Body of pancreas (tissue), 4 donors: Measurements from ENCODE around the gene ARHGAP33. TPM values are rescaled to one million over a fixed set of nuclear protein-coding genes. Genes with fewer than 3 reads are reported as not detected.

Experiments used
- ATAC-seq: fragments of 150-250 bp; one replicate; pipeline ENCODE4 v1.9.1; 2016
- DNase-seq, 4 donors: peaks; one replicate each; pipeline ENCODE4 v3.0.0-alpha.2; 2019
- H3K27ac ChIP-seq, 4 donors: fragments of 200-600 bp; sonication (generic); 1 replicate in 3 of 4; 2 replicates in 1 of 4; pipeline versions ENCODE4 v1.5.1 to v1.6.1; 2016 to 2019; ENCODE audit warnings: mild to moderate bottlenecking in 1 of 4, mixed read lengths in 1 of 4, moderate library complexity in 1 of 4
- H3K27me3 ChIP-seq, 2 donors: fragments of 200-600 bp; sonication (generic); one replicate each; pipeline ENCODE4 v1.6.0; 2016; ENCODE audit warnings: mild to moderate bottlenecking in 1 of 2
- H3K36me3 ChIP-seq, 2 donors: fragments of 200-600 bp; sonication (generic); replicated peaks in 1 of 2; 2 replicates each; pipeline ENCODE4 v1.5.1; 2016; ENCODE audit warnings: low read depth in 2 of 2; ENCODE audit not compliant: insufficient read depth in 1 of 2
- H3K4me1 ChIP-seq: fragments of 200-600 bp; sonication (generic); one replicate; pipeline ENCODE4 v1.6.0; 2016
- H3K4me3 ChIP-seq, 2 donors: fragments of 200-600 bp; sonication (generic); 1 replicate in 1 of 2; 2 replicates in 1 of 2; pipeline ENCODE4 v1.5.1; 2016 to 2019
- H3K9me3 ChIP-seq, 3 donors: fragments of 200-600 bp; sonication (generic); 1 replicate in 2 of 3; 2 replicates in 1 of 3; pipeline ENCODE4 v1.5.1; 2016
- CTCF ChIP-seq, 7 experiments: fragments of 450-650 bp in 4 of 7; fragments of 200-600 bp in 3 of 7; sonication (generic) in 3 of 7; IDR thresholded peaks; one replicate each; pipeline ENCODE4 v1.5.1; 2016 to 2019; ENCODE audit warnings: antibody characterized with exemption in 7 of 7
- POLR2A ChIP-seq, 3 donors: fragments of 450-650 bp; IDR thresholded peaks; one replicate each; pipeline ENCODE4 v1.6.1; 2016; ENCODE audit warnings: antibody characterized with exemption in 3 of 3, mild to moderate bottlenecking in 2 of 3
- WGBS, 2 donors: methylation state at CpG; one replicate each; pipeline ENCODE4 v1.1.5; 2017; 5-methylcytosine and 5-hydroxymethylcytosine counted together
- intact Hi-C: fragments of 100-400 bp; cut with DNase I; formaldehyde crosslinking; loops from one replicate; pipeline ENCODE4 v1.15.1; 2023
- total RNA-seq, 2 donors: library from RNA; depleted of rRNA; stranded (reverse); fragments of >200 nt; gene quantifications; one replicate each; pipeline ENCODE4 v1.1.0, GENCODE V29; 2016

The ARHGAP33 gene
- total RNA-seq, 2 donors from 2014 or later: 8.6 to 71.5 TPM

DNA sequence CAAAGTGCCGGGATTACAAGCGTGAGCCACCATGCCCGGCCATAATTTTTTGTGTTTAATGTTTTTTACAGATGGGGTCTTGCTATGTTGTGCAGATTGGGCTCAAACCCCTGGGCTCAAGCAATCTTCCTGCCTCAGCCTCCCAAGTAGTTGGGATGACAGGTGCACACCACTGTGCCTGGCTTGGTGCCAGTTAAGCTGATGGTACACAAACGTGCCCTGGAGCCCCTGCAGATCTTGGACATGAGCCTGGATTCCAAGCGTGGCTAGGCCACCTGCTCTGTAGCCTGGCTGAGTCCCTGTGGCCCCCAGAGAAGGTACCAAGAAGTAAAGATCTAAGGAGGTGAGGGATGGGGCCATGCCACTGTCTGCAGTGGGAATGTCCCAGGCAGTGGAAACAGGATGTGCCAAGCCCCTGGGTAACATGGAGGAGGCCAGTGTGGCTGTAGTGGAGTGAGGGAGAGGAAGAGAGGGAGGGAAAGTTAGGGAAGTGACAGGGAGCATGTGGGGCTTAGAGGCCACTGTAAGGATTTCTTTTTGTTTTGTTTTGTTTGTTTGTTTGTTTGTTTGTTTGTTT is 30.2 kb downstream of the ARHGAP33 start:
- no peaks in the 10 kb centered on the region for H3K4me1 ChIP-seq
- no peaks in the 10 kb centered on the region for H3K9me3 ChIP-seq
- H3K36me3 ChIP-seq: no peaks in the 10 kb centered on the region
- no peaks in the 10 kb centered on the region for H3K27me3 ChIP-seq
- DNase-seq: no peak
- TF ChIP-seq POLR2A (IDR thresholded peaks at IDR 0.05) (no peak), CTCF (IDR thresholded peaks at IDR 0.05) (no peak)
- WGBS, 2 donors: 60 to 67% methylated on average over 5 of the region's 5 CpGs
- no peak overlapping the region for H3K4me3 ChIP-seq
- ATAC-seq: no peak
- no peak overlapping the region for H3K27ac ChIP-seq
- intact Hi-C loops: no loop called here

DNA sequence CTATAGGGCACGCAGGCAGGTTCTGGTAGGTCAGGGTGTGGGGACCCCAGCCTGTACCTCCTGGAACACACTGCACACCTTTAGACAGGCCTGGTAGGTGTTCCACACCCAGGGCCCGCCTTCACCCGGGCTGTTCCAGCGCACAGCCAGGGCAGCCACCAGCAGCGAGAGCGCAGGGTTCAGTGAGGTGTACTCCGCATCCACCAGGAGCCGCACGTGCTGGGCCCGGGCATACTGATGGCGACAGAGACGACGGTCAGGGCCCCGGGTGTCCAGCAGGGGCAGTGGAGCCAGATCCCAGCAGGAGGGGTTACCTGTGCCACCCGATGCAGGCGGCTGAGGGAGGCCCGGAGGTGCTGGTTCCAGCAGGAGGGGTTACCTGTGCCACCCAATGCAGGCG is 31.2 kb downstream of the ARHGAP33 start:
- intact Hi-C loops: no loop called here
- H3K27me3 ChIP-seq: no peaks in the 10 kb centered on the region
- H3K27ac ChIP-seq: no peak overlapping the region
- TF ChIP-seq CTCF (IDR thresholded peaks at IDR 0.05): no peak
- TF ChIP-seq POLR2A (IDR thresholded peaks at IDR 0.05): no peak
- WGBS, 2 donors: 92 to 100% methylated on average over 3 to 17 of the region's 18 CpGs
- no peaks in the 10 kb centered on the region for H3K4me1 ChIP-seq
- H3K36me3 ChIP-seq: no peaks in the 10 kb centered on the region
- H3K4me3 ChIP-seq: no peak overlapping the region
- H3K9me3 ChIP-seq: no peaks in the 10 kb centered on the region
- DNase-seq (no peak), ATAC-seq (no peak)

DNA sequence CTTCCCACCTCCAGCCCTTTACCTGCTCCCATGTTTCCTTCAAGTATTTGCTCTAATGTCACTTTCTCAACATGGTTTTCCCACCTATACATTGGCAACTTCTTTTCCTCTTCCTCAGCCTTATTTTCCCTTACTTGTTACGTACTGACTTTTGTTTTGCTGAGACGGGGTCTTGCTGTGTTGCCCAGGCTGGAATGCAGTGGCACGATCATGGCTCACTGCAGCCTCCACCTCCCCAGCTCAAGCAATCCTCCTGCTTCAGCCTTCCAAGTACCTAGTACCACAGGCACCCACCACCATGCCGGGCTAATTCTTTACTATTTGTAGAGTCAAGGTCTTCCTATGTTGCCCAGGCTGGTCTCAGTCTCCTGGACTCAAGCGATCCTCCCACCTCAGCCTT is 32.3 kb downstream of the ARHGAP33 start:
- no peak for ATAC-seq
- H3K4me3 ChIP-seq: no peak overlapping the region
- 88 to 98% methylated on average over 5 of the region's 5 CpGs for WGBS, 2 donors
- H3K9me3 ChIP-seq: no peaks in the 10 kb centered on the region
- TF ChIP-seq POLR2A (IDR thresholded peaks at IDR 0.05) (no peak), CTCF (IDR thresholded peaks at IDR 0.05) (no peak)
- peaks cover 5% of the 10 kb centered on the region for H3K4me1 ChIP-seq
- H3K27me3 ChIP-seq: no peaks in the 10 kb centered on the region
- no peak overlapping the region for H3K27ac ChIP-seq
- no peak for DNase-seq
- no peaks in the 10 kb centered on the region for H3K36me3 ChIP-seq
- intact Hi-C loops: no loop called here

DNA sequence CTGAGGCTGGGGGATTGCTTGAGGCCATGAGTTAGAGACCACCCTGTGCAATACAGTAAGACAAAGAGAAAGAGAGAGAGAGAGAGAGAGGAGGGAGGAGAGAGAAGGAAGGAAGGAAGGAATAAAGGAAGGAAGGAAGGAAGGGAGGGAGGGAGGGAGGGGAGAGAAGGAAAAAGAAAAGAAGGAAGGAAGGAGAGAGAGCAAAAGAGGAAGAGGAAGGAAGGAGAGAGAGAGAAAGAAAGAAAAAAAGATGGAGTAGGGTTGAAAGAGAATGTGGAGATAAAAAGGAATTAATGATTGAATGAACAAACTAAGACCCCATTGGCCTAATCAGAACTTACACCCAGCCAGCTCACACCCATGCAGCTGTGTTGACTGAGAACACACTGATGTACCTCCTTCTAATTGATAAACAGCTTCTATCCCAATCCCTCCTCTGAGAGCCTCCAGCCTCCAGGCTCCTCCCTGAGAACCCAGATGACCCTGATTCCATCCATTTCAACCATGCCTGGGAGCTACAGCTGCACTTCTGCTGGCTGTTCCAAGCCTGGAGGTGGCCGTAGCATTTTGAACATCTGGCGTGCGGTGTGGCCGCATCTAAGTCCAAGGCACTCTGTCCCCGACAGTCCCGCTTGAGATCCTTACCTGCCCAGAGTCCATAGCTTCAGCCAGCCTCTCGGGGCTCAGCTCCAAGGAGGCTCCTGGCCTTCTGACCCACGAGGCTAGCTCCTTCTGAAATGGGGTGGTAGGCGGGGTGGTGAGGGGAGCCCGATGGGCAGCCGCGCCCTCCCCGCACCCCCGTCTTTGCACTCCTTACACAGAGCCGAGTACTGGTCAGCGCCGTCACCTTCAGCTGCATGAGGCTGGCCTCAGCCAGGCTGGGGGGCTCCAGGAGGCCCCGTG is 36.2 kb downstream of the ARHGAP33 start:
- Histone ChIP-seq H3K9me3 (no peaks in the 10 kb centered on the region), H3K36me3 (no peaks in the 10 kb centered on the region), H3K4me1 (peaks cover 8% of the 10 kb centered on the region), H3K27ac (no peak overlapping the region), H3K27me3 (no peaks in the 10 kb centered on the region), H3K4me3 (no peak overlapping the region)
- ATAC-seq (no peak), DNase-seq (no peak)
- WGBS, 2 donors: 87 to 89% methylated on average over 18 of the region's 18 CpGs
- no peak for TF ChIP-seq CTCF (IDR thresholded peaks at IDR 0.05)
- no peak for TF ChIP-seq POLR2A (IDR thresholded peaks at IDR 0.05)
- intact Hi-C loops: no loop called here
